ENCODE data around the gene LIN37. TPM values are rescaled to one million over a fixed set of nuclear protein-coding genes. Genes with fewer than 3 reads are reported as not detected.
"Not testable (repeated sequence)": the region's sequence is repeated elsewhere in the genome, so short reads cannot be mapped to it uniquely, and the experiment has no call there.

LIN37 gene
- total and polyA plus RNA-seq, 7 donors = 8.4 to 19.1 (median 13.6) TPM

DNA sequence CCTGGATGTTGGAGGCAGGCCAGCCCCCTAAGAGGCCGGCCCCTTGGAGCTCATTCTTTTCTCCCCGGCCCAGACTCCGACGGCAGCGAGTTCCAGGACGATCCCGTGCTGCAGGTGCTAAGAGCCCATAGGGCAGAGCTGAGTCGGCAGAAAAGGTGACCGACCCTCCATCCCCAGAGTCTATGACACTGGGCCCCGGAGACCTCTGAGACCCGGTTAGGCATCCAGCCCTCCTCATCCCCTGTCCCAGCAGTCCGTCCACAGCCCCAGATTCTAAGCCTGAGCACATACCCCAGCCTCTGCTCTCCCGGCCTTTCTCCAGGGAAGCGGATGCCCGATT lies 19.7 kb downstream of the LIN37 start:
- Histone ChIP-seq H3K4me1 (peaks cover 0 to 11% (median 0%) of the 10 kb centered on the region in 4 donors), H3K36me3 (peaks cover 0 to 30% (median 7%) of the 10 kb centered on the region in 4 donors), H3K9me3 (no peaks in the 10 kb centered on the region), H3K27ac (no peak overlapping the region), H3K27me3 (no peaks in the 10 kb centered on the region), H3K4me3 (no peak overlapping the region)
- 88 to 92% methylated on average over 15 of the region's 15 CpGs for WGBS, 2 donors
- no peak for DNase-seq
- TF ChIP-seq POLR2AphosphoS5 (IDR thresholded peaks at IDR 0.05) = no peak
- TF ChIP-seq, protein P1, sequence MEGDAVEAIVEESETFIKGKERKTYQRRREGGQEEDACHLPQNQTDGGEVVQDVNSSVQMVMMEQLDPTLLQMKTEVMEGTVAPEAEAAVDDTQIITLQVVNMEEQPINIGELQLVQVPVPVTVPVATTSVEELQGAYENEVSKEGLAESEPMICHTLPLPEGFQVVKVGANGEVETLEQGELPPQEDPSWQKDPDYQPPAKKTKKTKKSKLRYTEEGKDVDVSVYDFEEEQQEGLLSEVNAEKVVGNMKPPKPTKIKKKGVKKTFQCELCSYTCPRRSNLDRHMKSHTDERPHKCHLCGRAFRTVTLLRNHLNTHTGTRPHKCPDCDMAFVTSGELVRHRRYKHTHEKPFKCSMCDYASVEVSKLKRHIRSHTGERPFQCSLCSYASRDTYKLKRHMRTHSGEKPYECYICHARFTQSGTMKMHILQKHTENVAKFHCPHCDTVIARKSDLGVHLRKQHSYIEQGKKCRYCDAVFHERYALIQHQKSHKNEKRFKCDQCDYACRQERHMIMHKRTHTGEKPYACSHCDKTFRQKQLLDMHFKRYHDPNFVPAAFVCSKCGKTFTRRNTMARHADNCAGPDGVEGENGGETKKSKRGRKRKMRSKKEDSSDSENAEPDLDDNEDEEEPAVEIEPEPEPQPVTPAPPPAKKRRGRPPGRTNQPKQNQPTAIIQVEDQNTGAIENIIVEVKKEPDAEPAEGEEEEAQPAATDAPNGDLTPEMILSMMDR (IDR thresholded peaks at IDR 0.05) = no peak
- TF ChIP-seq POLR2A (IDR thresholded peaks at IDR 0.05) = no peak
- TF ChIP-seq EP300 (IDR thresholded peaks at IDR 0.05) = no peak
- intact Hi-C loops (cut with DNase I) = no loop called here

DNA sequence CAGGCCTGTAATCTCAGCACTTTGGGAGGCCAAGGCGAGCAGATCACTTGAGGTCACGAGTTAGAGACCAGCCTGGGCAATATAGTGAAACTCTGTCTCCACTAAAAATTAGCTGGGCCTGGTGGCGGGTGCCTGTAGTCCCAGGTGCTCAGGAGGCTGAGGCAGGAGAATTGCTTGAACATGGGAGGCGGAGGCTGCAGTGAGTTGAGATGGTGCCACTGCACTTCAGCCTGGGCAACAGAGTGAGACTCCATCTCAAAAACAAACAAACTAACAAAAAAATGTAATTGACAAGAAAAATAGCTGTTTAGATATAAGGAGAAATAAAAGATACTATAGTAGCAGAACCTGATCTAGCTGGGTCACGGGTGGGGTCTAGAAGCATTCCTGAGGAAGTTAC lies 24.0 kb downstream of the LIN37 start:
- H3K27ac ChIP-seq; H3K27me3 ChIP-seq; H3K4me3 ChIP-seq; H3K36me3 ChIP-seq; H3K9me3 ChIP-seq; DNase-seq; intact Hi-C loops (cut with DNase I): not testable (repeated sequence)
- WGBS, 2 donors = 93 to 95% methylated on average over 5 of the region's 5 CpGs
- H3K4me1 ChIP-seq = peaks cover 0 to 30% (median 14%) of the 10 kb centered on the region in 4 donors

DNA sequence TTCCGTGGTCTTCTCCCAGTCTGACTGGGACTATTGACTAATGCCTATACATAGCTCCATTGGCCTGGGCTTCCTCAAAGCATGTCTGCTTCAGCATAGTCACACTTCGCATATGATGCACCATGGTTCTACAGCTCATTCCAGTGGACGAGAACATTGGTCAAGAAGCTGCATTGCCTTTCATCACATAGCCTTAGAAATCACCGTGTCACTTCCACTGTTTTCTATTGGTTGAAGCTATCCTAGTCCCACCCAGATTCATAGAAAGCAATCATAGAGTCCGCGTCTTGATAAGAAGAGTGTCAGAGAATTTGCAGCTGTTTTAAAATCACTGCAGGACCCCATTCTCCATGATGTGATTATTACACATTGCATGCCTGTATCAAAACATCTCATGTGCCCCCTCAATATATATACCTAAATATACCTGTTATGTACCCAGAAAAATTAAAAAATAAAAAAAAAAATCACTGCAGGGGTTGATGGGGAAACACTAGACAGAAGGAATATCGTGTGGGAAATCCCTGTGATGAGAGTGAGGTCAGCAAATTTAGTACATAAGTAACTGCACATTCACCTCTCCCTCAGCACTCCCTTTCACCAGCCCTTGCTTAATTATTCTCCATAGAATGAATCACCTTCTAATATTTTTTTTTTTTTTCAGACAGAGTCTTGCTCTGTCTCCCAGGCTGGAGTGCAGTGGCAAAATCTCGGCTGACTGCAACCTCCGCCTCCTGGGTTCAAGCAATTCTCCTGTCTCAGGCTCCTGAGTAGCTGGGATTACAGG lies 24.8 kb downstream of the LIN37 start:
- intact Hi-C loops (cut with DNase I) = no loop called here
- Histone ChIP-seq H3K27ac (no peak overlapping the region), H3K4me1 (peaks cover 0 to 22% (median 14%) of the 10 kb centered on the region in 4 donors), H3K36me3 (peaks cover 0 to 6% (median 3%) of the 10 kb centered on the region in 4 donors), H3K4me3 (no peak overlapping the region), H3K9me3 (no peaks in the 10 kb centered on the region), H3K27me3 (no peaks in the 10 kb centered on the region)
- WGBS, 2 donors = 43 to 74% methylated on average over 9 of the region's 9 CpGs
- no peak for DNase-seq
- TF ChIP-seq, protein P1 (IDR thresholded peaks at IDR 0.05) = no peak
- TF ChIP-seq POLR2A (IDR thresholded peaks at IDR 0.05) = no peak
- TF ChIP-seq EP300 (IDR thresholded peaks at IDR 0.05) = no peak
- TF ChIP-seq POLR2AphosphoS5 (IDR thresholded peaks at IDR 0.05) = no peak

DNA sequence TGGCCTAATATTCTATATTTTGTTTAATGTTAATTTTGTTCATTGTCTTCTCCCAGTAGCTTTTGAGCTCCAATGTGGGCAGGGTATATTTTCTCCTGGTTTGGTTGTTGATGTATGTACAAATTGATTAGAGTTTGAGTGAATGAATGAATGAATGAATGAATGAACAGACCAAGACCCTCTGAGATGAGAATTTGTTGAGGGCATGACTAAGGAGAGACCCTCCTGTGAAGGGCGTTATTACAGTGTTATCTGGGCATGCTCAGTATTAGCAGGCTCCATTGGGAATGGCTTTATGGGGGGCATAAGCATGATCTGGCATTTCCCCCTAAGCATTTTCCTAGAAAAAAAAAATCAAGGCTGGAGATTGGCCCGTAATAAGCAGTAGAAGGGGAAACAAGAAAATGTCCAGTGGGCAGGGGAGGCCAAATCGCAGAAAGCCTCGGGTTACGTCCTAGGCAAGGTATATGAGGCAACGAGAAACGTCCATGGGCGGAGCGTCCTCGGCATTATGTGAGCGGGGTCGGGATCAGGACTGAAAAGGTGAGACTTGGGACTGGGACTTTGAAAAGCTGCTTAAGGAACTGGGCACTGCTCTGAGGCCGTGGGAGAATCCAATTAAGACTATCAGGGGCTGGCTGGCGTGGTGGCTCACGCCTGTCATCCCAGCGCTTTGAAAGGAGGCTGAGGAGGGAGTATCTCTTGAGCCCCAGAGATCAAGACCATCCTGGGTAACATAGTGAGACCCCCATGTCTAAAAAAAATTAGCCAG lies 26.1 kb downstream of the LIN37 start:
- Histone ChIP-seq H3K27ac (no peak overlapping the region), H3K4me3 (peak overlapping the region in 3 of 4 donors; percentile 76 to 97 (median 78)), H3K27me3 (no peaks in the 10 kb centered on the region), H3K4me1 (peaks cover 0 to 19% (median 14%) of the 10 kb centered on the region in 4 donors), H3K9me3 (no peaks in the 10 kb centered on the region), H3K36me3 (peaks cover 0 to 15% (median 3%) of the 10 kb centered on the region in 4 donors)
- WGBS, 2 donors = 23 to 58% methylated on average over 16 of the region's 16 CpGs
- intact Hi-C loops (cut with DNase I) = loop anchor here (5.0 kb wide), 2 partner anchors 123 to 158 kb away; no protein-coding TSS in a partner anchor
- TF ChIP-seq, protein P1 (IDR thresholded peaks at IDR 0.05) = no peak
- TF ChIP-seq POLR2A (IDR thresholded peaks at IDR 0.05) = no peak
- DNase-seq = no peak

DNA sequence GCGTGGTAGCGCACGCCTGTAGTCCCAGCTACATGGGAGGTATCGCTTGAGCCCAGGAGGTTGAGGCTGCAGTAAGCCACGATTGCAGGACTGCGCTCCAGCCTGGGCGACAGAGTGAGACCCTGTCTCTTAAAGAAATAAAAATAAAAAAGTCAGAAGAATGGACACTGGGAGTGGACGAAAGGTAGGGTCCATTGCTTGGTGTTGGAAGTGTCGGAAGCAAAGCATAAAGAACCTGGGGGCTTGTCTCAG lies 26.6 kb downstream of the LIN37 start:
- intact Hi-C loops (cut with DNase I) = loop anchor here (5.0 kb wide), 2 partner anchors 122 to 157 kb away; no protein-coding TSS in a partner anchor
- TF ChIP-seq POLR2A (IDR thresholded peaks at IDR 0.05) = no peak
- TF ChIP-seq, protein P1 (IDR thresholded peaks at IDR 0.05) = no peak
- TF ChIP-seq EP300 (IDR thresholded peaks at IDR 0.05) = no peak
- no peak for TF ChIP-seq POLR2AphosphoS5 (IDR thresholded peaks at IDR 0.05)
- Histone ChIP-seq H3K4me3 (peak overlapping the region in 3 of 4 donors; percentile 76 to 97 (median 78)), H3K27ac (no peak overlapping the region), H3K27me3 (no peaks in the 10 kb centered on the region), H3K9me3 (no peaks in the 10 kb centered on the region), H3K4me1 (peaks cover 0 to 19% (median 14%) of the 10 kb centered on the region in 4 donors), H3K36me3 (peaks cover 0 to 16% (median 3%) of the 10 kb centered on the region in 4 donors)
- WGBS, 2 donors = 8 to 37% methylated on average over 9 of the region's 9 CpGs
- no peak for DNase-seq
